Keratinocyte (primary cell): ENCODE data around the gene TXNL4A. TPM values are rescaled to one million over a fixed set of nuclear protein-coding genes. Genes with fewer than 3 reads are reported as not detected.

Source experiments
- DNase-seq: peaks from one replicate; pipeline ENCODE4 v3.0.0-alpha.2; 2011; ENCODE audit warnings: low read depth, missing footprints, low spot score
- FAIRE-seq: peaks from 2 replicates; lab custom pipeline; 2011; peaks lifted over from hg19 to GRCh38; lab: Jason Lieb, UNC
- H2AFZ ChIP-seq: 2 replicates; pipeline ENCODE4 v1.6.0; 2012; ENCODE audit warnings: low read length, control low read depth, inconsistent platforms; ENCODE audit not compliant: control insufficient read depth
- H3K27ac ChIP-seq: 2 replicates; pipeline ENCODE4 v1.5.1; 2011; ENCODE audit warnings: low read length; ENCODE audit not compliant: control insufficient read depth, insufficient read depth
- H3K27me3 ChIP-seq: 3 replicates; pipeline ENCODE4 v1.6.0; 2011; ENCODE audit warnings: low read length; ENCODE audit not compliant: control insufficient read depth, insufficient read depth; ENCODE audit errors: extremely low read depth
- H3K36me3 ChIP-seq, 2 experiments: 2 replicates in 1 of 2; 3 replicates in 1 of 2; pipeline ENCODE4 v1.5.1; 2011; ENCODE audit warnings: low read length in 2 of 2, mild to moderate bottlenecking in 1 of 2; ENCODE audit not compliant: control insufficient read depth in 2 of 2, insufficient read depth in 2 of 2; ENCODE audit errors: extremely low read depth in 1 of 2
- H3K4me1 ChIP-seq: 3 replicates; pipeline ENCODE4 v1.5.1; 2011; ENCODE audit warnings: low read length; ENCODE audit not compliant: control insufficient read depth, insufficient read depth; ENCODE audit errors: extremely low read depth
- H3K4me2 ChIP-seq: 3 replicates; pipeline ENCODE4 v1.6.0; 2011; ENCODE audit warnings: low read depth, low read length; ENCODE audit not compliant: control insufficient read depth, insufficient read depth; ENCODE audit errors: extremely low read depth
- H3K4me3 ChIP-seq, 3 experiments: fragments of 200-600 bp in 1 of 3; sonication (generic) in 1 of 3; 2 replicates in 2 of 3; 3 replicates in 1 of 3; pipeline ENCODE4 v1.5.1; 2011 to 2016; ENCODE audit warnings: low read length in 3 of 3, mild to moderate bottlenecking in 3 of 3, control low read depth in 2 of 3, inconsistent platforms in 1 of 3, low read depth in 1 of 3, mixed read lengths in 1 of 3, mixed run types in 1 of 3, moderate library complexity in 1 of 3; ENCODE audit not compliant: control insufficient read depth in 2 of 3, insufficient read depth in 2 of 3; ENCODE audit errors: extremely low read depth in 1 of 3
- H3K79me2 ChIP-seq: 2 replicates; pipeline ENCODE4 v1.6.0; 2012; ENCODE audit warnings: low read length; ENCODE audit not compliant: control insufficient read depth, insufficient read depth
- H3K9ac ChIP-seq: 3 replicates; pipeline ENCODE4 v1.6.0; 2011; ENCODE audit warnings: low read length; ENCODE audit not compliant: control insufficient read depth, insufficient read depth; ENCODE audit errors: extremely low read depth
- H3K9me1 ChIP-seq: 3 replicates; pipeline ENCODE4 v1.6.0; 2011; ENCODE audit warnings: low read length; ENCODE audit not compliant: control insufficient read depth, insufficient read depth; ENCODE audit errors: extremely low read depth
- H3K9me3 ChIP-seq: 2 replicates; pipeline ENCODE4 v1.5.1; 2012; ENCODE audit warnings: low read depth, low read length; ENCODE audit not compliant: control insufficient read depth
- H4K20me1 ChIP-seq: 3 replicates; pipeline ENCODE4 v1.6.0; 2011; ENCODE audit warnings: low read length; ENCODE audit not compliant: control insufficient read depth, insufficient read depth; ENCODE audit errors: extremely low read depth
- CTCF ChIP-seq, 3 experiments: IDR thresholded peaks in 1 of 3; conservative IDR thresholded peaks in 1 of 3; optimal IDR thresholded peaks in 1 of 3; 2 replicates in 2 of 3; 3 replicates in 1 of 3; pipeline versions ENCODE3 to v1.5.1; 2011; ENCODE audit warnings: low read length in 3 of 3, mild to moderate bottlenecking in 3 of 3, moderate library complexity in 2 of 3, control low read depth in 1 of 3, inconsistent platforms in 1 of 3; ENCODE audit not compliant: insufficient read depth in 2 of 3; ENCODE audit errors: extremely low read depth in 1 of 3
- EZH2 ChIP-seq: IDR thresholded peaks from one replicate; pipeline ENCODE4 v1.6.1; 2012; ENCODE audit warnings: inconsistent platforms, mild to moderate bottlenecking, low read length, moderate library complexity
- dilution Hi-C: fragments of 300-500 bp; cut with MboI; formaldehyde crosslinking; loops from one replicate; pipeline ENCODE4 v1.7.0; 2020; ENCODE audit warnings: low sequenced_read_pairs; ENCODE audit not compliant: extremely low pct_ligation_motif_present
- polyA plus RNA-seq, 5 experiments: library from polyadenylated mRNA; depleted of rRNA in 3 of 5; stranded (reverse) in 3 of 5; stranded (forward) in 1 of 5; unstranded in 1 of 5; fragments of >200 nt; gene quantifications; 1 replicate in 1 of 5; 2 replicates in 3 of 5; 3 replicates in 1 of 5; pipeline versions ENCODE4 v1.2.1 to v1.2.3, GENCODE V29; 2011 to 2012; ENCODE audit warnings: missing spikeins in 2 of 5, low read depth in 1 of 5, low replicate concordance in 1 of 5

The TXNL4A gene
- polyA plus RNA-seq, 1 donor (not counting 4 experiments of a cell fraction or from before 2014, with no cell fraction given), result 142 TPM

DNA sequence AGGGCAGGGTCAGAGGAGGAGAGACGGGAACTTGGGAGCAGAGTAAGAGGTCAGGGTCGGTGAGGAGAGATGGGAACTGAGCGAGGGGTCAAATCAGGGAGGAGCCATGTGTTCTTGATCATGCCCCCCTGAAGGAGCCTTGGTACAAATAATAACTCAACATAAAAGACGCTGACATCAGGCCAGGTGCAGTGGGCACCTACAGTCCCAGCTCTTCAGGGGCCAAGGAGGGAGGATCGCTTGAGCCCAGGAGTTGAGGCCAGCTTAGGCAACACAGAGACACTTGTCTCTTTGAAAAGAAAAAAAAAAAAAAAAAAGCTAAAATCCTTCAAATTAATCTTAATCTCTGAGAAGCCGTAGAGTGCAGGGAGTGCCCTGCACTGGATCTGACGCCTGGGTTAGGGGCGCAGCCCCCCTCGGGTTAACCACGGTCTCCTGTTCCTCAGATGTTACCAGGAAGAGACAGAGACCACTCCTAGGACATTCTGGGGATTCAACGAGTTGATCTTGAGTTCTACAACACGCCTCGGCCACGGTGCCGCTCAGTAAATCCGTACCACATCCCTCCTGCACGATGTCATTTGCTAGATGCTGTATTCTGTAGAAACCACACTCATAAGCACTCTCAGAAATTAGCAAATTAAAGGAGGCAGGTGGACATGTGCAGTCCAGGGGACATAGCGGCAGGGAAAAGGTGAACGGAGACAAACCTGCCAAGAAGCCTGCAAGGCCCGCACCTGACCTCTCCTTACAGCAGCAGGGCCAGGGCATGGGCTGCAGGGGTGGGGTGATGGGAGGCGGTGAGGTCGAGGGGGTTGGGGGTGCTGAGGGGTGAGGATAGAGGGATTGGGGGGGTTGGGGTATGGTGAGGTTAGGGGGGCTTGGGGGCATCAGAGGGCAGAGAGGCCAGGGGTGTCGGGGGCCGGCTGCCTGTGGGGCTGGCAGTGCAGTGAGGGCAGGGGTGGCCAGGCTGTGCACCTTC is 66.1 kb downstream of the TXNL4A start:
- no peak for DNase-seq
- H3K79me2 ChIP-seq, result peaks cover 26% of the 10 kb centered on the region
- no peaks in the 10 kb centered on the region for H4K20me1 ChIP-seq
- no peak overlapping the region for H3K4me2 ChIP-seq
- dilution Hi-C loops, result no loop called here
- H3K27me3 ChIP-seq, result no peaks in the 10 kb centered on the region
- H2AFZ ChIP-seq, result no peak overlapping the region
- no peak for FAIRE-seq
- TF ChIP-seq CTCF (optimal IDR thresholded peaks at IDR 0.05 in 1 of 3, IDR thresholded peaks at IDR 0.05 in 1 of 3, conservative IDR thresholded peaks at IDR 0.05 in 1 of 3; ENCODE audit: extremely low read depth in 1 of 3, insufficient read depth in 2 of 3, low read length in 3 of 3) (no peak), EZH2 (no peak)
- H3K9me1 ChIP-seq, result no peaks in the 10 kb centered on the region
- no peak overlapping the region for H3K4me3 ChIP-seq
- H3K27ac ChIP-seq, result no peak overlapping the region
- H3K36me3 ChIP-seq, result peaks cover 12% of the 10 kb centered on the region in 2 experiments
- H3K4me1 ChIP-seq, result no peaks in the 10 kb centered on the region
- H3K9ac ChIP-seq, result no peak overlapping the region
- H3K9me3 ChIP-seq, result no peaks in the 10 kb centered on the region

Other genes with a start within 250 kb of the TXNL4A start
- gene KCNG2, start 190.6 kb downstream of the TXNL4A start, polyA plus RNA-seq, result not detected in 3 replicates
- 16.3 to 32.4 TPM (median 19.8 TPM) in 3 replicates for gene SLC66A2, start 36.9 kb downstream of the TXNL4A start, polyA plus RNA-seq
- gene HSBP1L1, start 23.9 kb downstream of the TXNL4A start, polyA plus RNA-seq, result 28.7 to 49.6 TPM (median 35.9 TPM) in 3 replicates
- 20.0 to 31.1 TPM (median 30.7 TPM) in 3 replicates for gene RBFA, start 45.9 kb upstream of the TXNL4A start, polyA plus RNA-seq
- 7.7 to 11.7 TPM (median 11.3 TPM) in 3 replicates for gene ADNP2, start 120.7 kb upstream of the TXNL4A start, polyA plus RNA-seq